Muscle of leg (tissue), 11 donors: Measurements from ENCODE around the gene BABAM2. TPM values are rescaled to one million over a fixed set of nuclear protein-coding genes. Genes with fewer than 3 reads are reported as not detected.
A peak's percentile ranks its signal among the peaks of the same experiment; 100 is the strongest.
"Not testable (repeated sequence)": the region's sequence is repeated elsewhere in the genome, so short reads cannot be mapped to it uniquely, and the experiment has no call there.

ENCODE experiments used
- DNase-seq: peaks from one replicate; pipeline ENCODE4 v3.0.0; 2013
- H3K27ac ChIP-seq: one replicate; pipeline ENCODE4 v1.5.1; 2013; ENCODE audit warnings: mild to moderate bottlenecking, low read length, control low read depth
- H3K27me3 ChIP-seq: one replicate; pipeline ENCODE4 v1.6.1; 2013; ENCODE audit warnings: low read length; ENCODE audit not compliant: control insufficient read depth, insufficient read depth
- H3K36me3 ChIP-seq: one replicate; pipeline ENCODE4 v1.6.1; 2013; ENCODE audit warnings: low read length; ENCODE audit not compliant: control insufficient read depth, insufficient read depth
- H3K4me1 ChIP-seq: one replicate; pipeline ENCODE4 v1.6.1; 2013; ENCODE audit warnings: low read length; ENCODE audit not compliant: control insufficient read depth, insufficient read depth
- H3K4me3 ChIP-seq: one replicate; pipeline ENCODE4 v1.5.1; 2013; ENCODE audit warnings: low read length, control low read depth
- H3K9me3 ChIP-seq: replicated peaks from 2 replicates; pipeline ENCODE4 v1.6.1; 2013; ENCODE audit warnings: low read depth, low read length; ENCODE audit not compliant: control insufficient read depth
- WGBS: methylation state at CpG from one replicate; pipeline ENCODE4 v1.1.5; 2013; ENCODE audit warnings: missing lambda C conversion rate; ENCODE audit not compliant: insufficient coverage; 5-methylcytosine and 5-hydroxymethylcytosine counted together
- polyA plus RNA-seq, 8 donors: library from polyadenylated mRNA; unstranded; fragments of 120-200 nt; gene quantifications; one replicate each; pipeline versions ENCODE4 v1.2.1 to v1.2.3, GENCODE V29; 2013; ENCODE audit warnings: inconsistent platforms in 1 of 8, low replicate concordance in 1 of 8; ENCODE audit not compliant: insufficient read length in 8 of 8, insufficient read depth in 1 of 8
- total RNA-seq: library from RNA; stranded (reverse); fragments of 120-200 nt; gene quantifications from one replicate; pipeline ENCODE4 v1.2.4, GENCODE V29; 2013

Gene BABAM2
- total and polyA plus RNA-seq, 9 donors = 16.1 to 23.6 (median 21.4) TPM

- Histone ChIP-seq H3K36me3 (no peaks in the 10 kb centered on the region), H3K27me3 (no peaks in the 10 kb centered on the region), H3K9me3 (peaks cover 2% of the 10 kb centered on the region), H3K4me1 (no peaks in the 10 kb centered on the region), H3K4me3 (no peak overlapping the region), H3K27ac (no peak overlapping the region)
- peak; percentile 48 for DNase-seq
- WGBS = no CpG with 5 or more reads among the region's 2 CpGs
Observed at GRCh38 chr2:28004086-28004485, 113.6 kb downstream of the BABAM2 start.

- H3K4me1 ChIP-seq = peaks cover 5% of the 10 kb centered on the region
- no peaks in the 10 kb centered on the region for H3K36me3 ChIP-seq
- H3K27ac ChIP-seq = no peak overlapping the region
- no peak overlapping the region for H3K4me3 ChIP-seq
- H3K9me3 ChIP-seq = no peaks in the 10 kb centered on the region
- no peaks in the 10 kb centered on the region for H3K27me3 ChIP-seq
- peak; percentile 41 for DNase-seq
Observed at GRCh38 chr2:28009732-28010131, 119.2 kb downstream of the BABAM2 start.

DNA sequence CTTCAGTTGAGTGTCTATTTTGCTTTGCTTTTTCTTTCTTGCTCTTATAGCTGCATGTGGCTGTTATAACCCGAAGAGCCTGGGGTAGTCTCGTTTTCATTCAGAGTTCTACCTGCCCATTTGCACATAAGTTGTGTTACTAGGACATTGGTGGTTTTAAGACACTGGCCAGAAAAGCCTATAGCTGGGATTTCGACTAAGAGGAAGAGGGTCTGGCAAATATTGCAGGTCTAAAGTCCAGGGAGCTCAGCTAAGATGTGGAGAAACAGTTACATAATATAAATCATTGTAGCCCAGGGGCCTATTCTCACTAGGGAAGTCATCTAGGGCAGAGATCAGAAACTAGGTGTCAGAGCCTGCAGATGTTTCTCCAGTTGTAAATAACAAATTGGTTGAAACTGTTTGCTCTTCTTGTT is 120.8 kb downstream of the BABAM2 start:
- no peaks in the 10 kb centered on the region for H3K9me3 ChIP-seq
- WGBS = 33% methylated on average over 1 of the region's 3 CpGs
- H3K27ac ChIP-seq = no peak overlapping the region
- peaks cover 5% of the 10 kb centered on the region for H3K4me1 ChIP-seq
- no peaks in the 10 kb centered on the region for H3K27me3 ChIP-seq
- no peak overlapping the region for H3K4me3 ChIP-seq
- no peak for DNase-seq
- no peaks in the 10 kb centered on the region for H3K36me3 ChIP-seq

DNA sequence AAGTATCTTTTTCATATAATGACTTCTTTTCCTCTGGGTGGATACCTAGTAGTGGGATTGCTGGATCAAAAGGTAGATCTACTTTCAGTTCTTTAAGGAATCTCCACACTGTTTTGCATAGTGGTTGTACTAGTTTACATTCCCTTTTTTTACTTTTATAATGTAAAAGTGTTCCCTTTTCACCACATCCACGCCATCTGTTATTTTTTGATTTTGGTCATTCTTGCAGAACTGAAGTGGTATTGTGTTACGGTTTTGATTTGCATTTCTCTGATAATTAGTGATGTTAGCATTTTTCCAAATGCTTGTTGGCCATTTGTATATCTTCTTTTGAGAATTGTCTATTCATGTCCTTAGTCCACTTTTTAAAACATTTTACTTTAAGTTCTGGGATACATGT is 127.9 kb downstream of the BABAM2 start:
- DNase-seq, H3K27me3 ChIP-seq, H3K4me1 ChIP-seq, H3K4me3 ChIP-seq, H3K9me3 ChIP-seq, H3K36me3 ChIP-seq, H3K27ac ChIP-seq: not testable (repeated sequence)
- no CpG with 5 or more reads among the region's 2 CpGs for WGBS

GRCh38 chr2:28019521-28019920 is 129.0 kb downstream of the BABAM2 start:
- H3K27ac ChIP-seq, H3K4me3 ChIP-seq, H3K27me3 ChIP-seq, H3K4me1 ChIP-seq, H3K9me3 ChIP-seq, DNase-seq, H3K36me3 ChIP-seq: not testable (repeated sequence)
- no CpG with 5 or more reads among the region's 2 CpGs for WGBS

DNA sequence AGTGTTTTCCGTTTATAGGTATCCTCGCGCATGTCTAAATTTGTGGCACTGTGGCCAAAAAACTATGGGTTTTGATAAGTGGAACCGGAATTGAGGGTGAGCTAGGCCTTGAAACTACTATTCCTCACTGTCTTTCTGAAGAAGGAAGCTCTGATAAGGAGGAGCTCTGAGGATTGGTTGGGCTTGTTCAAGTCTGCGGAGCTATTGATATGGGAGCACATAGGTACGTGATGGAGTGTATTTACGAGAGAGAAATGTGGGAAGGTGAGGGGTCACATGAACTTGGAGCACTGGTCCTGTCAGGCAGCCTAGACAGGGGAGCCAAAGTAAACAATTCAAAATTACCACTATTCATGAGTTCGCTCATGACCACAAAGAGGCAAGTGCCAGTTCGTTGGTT is 131.4 kb downstream of the BABAM2 start:
- Histone ChIP-seq H3K36me3 (no peaks in the 10 kb centered on the region), H3K27me3 (no peaks in the 10 kb centered on the region), H3K27ac (no peak overlapping the region), H3K4me1 (no peaks in the 10 kb centered on the region), H3K9me3 (no peaks in the 10 kb centered on the region), H3K4me3 (no peak overlapping the region)
- WGBS = no CpG with 5 or more reads among the region's 9 CpGs
- no peak for DNase-seq

DNA sequence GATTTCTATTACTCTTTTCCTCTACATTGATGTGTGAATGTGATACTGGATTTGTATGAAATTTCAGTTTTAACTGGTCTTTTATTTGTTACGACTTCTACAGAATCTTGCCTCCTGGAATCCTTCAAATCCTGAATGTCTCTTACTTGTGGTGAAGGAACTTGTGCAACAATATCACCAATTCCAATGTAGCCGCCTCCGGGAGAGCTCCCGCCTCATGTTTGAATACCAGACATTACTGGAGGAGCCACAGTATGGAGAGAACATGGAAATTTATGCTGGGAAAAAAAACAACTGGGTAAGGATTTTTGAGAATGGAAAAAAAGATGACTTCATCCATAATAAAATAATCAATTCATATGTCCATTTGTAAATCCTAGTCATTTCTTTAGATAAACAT is 134.6 kb downstream of the BABAM2 start:
- no peak overlapping the region for H3K4me3 ChIP-seq
- DNase-seq = no peak
- H3K27me3 ChIP-seq = no peaks in the 10 kb centered on the region
- no peaks in the 10 kb centered on the region for H3K4me1 ChIP-seq
- no peak overlapping the region for H3K27ac ChIP-seq
- no CpG with 5 or more reads among the region's 4 CpGs for WGBS
- no peaks in the 10 kb centered on the region for H3K36me3 ChIP-seq
- H3K9me3 ChIP-seq = no peaks in the 10 kb centered on the region

GRCh38 chr2:28026230-28026629 is 135.7 kb downstream of the BABAM2 start:
- WGBS = no CpG with 5 or more reads among the region's 2 CpGs
- DNase-seq, H3K27me3 ChIP-seq, H3K36me3 ChIP-seq, H3K4me1 ChIP-seq, H3K27ac ChIP-seq, H3K4me3 ChIP-seq, H3K9me3 ChIP-seq: not testable (repeated sequence)

DNA sequence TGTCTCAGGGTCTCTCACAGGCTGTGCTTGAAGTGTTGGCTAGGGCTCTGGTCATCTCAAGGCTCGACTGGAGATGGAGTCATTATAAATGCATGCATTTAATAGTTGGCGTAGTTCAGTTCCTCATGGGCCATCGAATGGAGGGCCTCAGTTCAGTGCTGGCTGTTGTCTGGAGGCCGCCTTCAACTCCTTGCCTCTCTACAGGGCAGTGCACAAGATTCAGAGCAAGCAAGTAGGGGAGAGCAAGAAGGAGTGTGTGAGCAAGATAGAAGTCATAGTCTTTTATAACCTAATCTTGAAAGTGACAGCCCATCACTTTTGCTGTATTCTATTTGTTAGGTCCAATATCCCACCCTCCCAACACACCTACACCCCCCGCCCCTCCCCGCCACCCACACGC is 137.5 kb downstream of the BABAM2 start:
- Histone ChIP-seq H3K27me3 (no peaks in the 10 kb centered on the region), H3K4me3 (no peak overlapping the region), H3K36me3 (no peaks in the 10 kb centered on the region), H3K27ac (no peak overlapping the region), H3K9me3 (no peaks in the 10 kb centered on the region), H3K4me1 (peaks cover 2% of the 10 kb centered on the region)
- DNase-seq = no peak
- 80% methylated on average over 1 of the region's 7 CpGs for WGBS

DNA sequence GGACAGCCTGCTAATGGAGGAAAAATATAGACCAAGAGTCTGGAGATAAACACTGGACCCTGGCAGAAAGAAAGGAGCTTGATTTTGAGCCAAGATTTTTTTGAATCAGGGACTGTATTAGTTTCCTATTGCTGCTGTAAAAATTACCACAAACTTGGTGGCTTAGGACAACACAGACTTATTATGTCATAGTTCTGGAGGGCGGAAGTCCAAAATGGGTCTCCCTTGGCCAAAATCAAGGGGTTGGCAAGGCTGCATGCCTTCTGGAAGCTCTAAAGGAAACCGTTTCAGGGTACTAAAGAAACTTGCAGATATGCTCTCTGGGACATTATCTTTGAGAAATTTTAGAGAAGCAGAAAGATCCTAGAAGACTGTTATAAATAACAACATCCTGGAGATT is 140.1 kb downstream of the BABAM2 start:
- H3K4me1 ChIP-seq = peaks cover 3% of the 10 kb centered on the region
- no peaks in the 10 kb centered on the region for H3K36me3 ChIP-seq
- no peak overlapping the region for H3K4me3 ChIP-seq
- peak; percentile 39 for DNase-seq
- H3K9me3 ChIP-seq = no peaks in the 10 kb centered on the region
- no peak overlapping the region for H3K27ac ChIP-seq
- 33% methylated on average over 1 of the region's 2 CpGs for WGBS
- no peaks in the 10 kb centered on the region for H3K27me3 ChIP-seq

DNA sequence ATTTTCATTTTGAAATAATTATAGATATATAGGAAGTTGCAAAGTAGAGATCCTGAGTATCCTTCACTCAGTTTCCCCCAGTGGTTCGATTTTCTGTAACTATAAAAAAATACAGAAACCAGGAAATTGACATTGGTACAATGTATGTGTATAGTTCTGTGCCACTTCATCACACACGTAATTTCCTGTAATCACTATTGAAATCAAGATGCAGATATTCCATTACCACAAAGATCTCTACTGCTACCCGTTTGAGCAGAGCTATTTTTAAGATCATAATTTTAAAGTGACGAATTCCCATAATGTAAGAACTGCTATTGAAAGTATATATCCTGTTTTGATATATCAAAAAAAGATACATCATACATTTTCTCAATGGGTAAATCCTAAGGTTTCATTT is 142.3 kb downstream of the BABAM2 start:
- Histone ChIP-seq H3K9me3 (no peaks in the 10 kb centered on the region), H3K27ac (no peak overlapping the region), H3K36me3 (no peaks in the 10 kb centered on the region), H3K4me3 (no peak overlapping the region), H3K27me3 (no peaks in the 10 kb centered on the region), H3K4me1 (peaks cover 3% of the 10 kb centered on the region)
- WGBS = no CpG with 5 or more reads among the region's 4 CpGs
- no peak for DNase-seq
